ENCODE results near the gene EML6. TPM values are rescaled to one million over a fixed set of nuclear protein-coding genes. Genes with fewer than 3 reads are reported as not detected.

Gene EML6
- total RNA-seq, 1 donor from 2014 or later = 0.90 TPM

DNA sequence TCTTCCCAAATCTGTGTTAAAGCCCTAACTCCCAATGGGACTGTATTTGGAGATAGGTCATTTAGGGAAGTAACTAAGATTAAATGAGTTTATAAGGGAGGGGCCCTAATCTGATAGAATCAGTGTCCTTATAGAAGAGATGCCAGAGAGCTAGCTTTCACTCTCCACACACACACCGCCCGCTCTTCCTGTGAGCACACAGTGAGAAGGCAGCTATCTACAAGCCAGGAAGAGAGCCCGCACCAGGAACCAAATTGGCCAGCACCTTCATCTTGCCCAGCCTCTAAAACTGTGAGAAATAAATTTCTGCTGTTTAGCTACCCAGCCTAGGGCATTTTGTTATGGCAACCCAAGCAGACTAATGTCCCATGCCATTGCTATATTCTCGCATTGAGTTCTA is 201.6 kb downstream of the EML6 start:
- H3K9me3 Mint-ChIP-seq (ENCODE audit: unreplicated experiment) = no peaks in the 10 kb centered on the region
- no peak overlapping the region for H3K4me3 Mint-ChIP-seq (ENCODE audit: unreplicated experiment)
- TF ChIP-seq, protein P1, sequence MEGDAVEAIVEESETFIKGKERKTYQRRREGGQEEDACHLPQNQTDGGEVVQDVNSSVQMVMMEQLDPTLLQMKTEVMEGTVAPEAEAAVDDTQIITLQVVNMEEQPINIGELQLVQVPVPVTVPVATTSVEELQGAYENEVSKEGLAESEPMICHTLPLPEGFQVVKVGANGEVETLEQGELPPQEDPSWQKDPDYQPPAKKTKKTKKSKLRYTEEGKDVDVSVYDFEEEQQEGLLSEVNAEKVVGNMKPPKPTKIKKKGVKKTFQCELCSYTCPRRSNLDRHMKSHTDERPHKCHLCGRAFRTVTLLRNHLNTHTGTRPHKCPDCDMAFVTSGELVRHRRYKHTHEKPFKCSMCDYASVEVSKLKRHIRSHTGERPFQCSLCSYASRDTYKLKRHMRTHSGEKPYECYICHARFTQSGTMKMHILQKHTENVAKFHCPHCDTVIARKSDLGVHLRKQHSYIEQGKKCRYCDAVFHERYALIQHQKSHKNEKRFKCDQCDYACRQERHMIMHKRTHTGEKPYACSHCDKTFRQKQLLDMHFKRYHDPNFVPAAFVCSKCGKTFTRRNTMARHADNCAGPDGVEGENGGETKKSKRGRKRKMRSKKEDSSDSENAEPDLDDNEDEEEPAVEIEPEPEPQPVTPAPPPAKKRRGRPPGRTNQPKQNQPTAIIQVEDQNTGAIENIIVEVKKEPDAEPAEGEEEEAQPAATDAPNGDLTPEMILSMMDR (IDR thresholded peaks at IDR 0.05; ENCODE audit: unreplicated experiment) = no peak
- no peak overlapping the region for H3K27ac Mint-ChIP-seq (ENCODE audit: unreplicated experiment)
- no peak for DNase-seq (ENCODE audit: low spot score)
- peaks cover 3% of the 10 kb centered on the region for H3K36me3 Mint-ChIP-seq (ENCODE audit: low read depth, unreplicated experiment)
- no peaks in the 10 kb centered on the region for H3K27me3 Mint-ChIP-seq (ENCODE audit: unreplicated experiment)
- no peaks in the 10 kb centered on the region for H3K4me1 Mint-ChIP-seq (ENCODE audit: unreplicated experiment)

DNA sequence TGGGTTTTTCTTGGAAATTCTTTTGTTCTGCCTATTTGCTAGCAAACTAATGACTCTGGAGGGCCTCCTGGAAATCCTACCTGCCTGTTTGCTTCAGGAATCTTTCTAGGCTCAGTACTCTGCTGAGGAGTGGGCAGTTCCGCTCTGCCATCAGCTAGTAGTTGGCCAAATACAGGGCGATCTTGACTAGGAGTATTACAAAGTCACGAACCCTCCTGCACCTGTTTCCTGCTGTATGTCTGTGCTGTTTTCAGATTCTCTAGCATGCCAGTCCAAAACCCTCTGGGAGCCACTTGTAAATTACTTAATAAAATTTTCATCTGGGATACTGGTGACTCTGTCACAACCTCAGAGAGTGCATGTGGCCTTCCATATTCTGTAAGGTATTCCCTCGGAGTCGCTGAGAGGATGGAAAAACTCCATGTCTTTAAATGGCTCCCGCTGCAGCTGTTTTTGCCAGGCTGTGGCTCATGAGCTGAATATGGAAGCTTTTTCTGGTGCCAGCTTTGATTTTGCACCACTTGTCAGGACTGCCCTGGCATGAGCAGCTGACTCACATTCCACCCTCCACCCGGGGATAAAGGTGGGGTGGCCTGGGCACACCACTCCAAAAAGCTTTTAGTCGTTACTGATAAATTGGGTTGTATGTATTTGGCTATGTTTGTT is 203.8 kb downstream of the EML6 start:
- no peaks in the 10 kb centered on the region for H3K9me3 Mint-ChIP-seq (ENCODE audit: unreplicated experiment)
- H3K27ac Mint-ChIP-seq (ENCODE audit: unreplicated experiment) = no peak overlapping the region
- H3K4me3 Mint-ChIP-seq (ENCODE audit: unreplicated experiment) = no peak overlapping the region
- no peak for DNase-seq (ENCODE audit: low spot score)
- H3K27me3 Mint-ChIP-seq (ENCODE audit: unreplicated experiment) = peaks cover 2% of the 10 kb centered on the region
- TF ChIP-seq, protein P1 (IDR thresholded peaks at IDR 0.05; ENCODE audit: unreplicated experiment) = no peak
- no peaks in the 10 kb centered on the region for H3K36me3 Mint-ChIP-seq (ENCODE audit: low read depth, unreplicated experiment)
- no peaks in the 10 kb centered on the region for H3K4me1 Mint-ChIP-seq (ENCODE audit: unreplicated experiment)

DNA sequence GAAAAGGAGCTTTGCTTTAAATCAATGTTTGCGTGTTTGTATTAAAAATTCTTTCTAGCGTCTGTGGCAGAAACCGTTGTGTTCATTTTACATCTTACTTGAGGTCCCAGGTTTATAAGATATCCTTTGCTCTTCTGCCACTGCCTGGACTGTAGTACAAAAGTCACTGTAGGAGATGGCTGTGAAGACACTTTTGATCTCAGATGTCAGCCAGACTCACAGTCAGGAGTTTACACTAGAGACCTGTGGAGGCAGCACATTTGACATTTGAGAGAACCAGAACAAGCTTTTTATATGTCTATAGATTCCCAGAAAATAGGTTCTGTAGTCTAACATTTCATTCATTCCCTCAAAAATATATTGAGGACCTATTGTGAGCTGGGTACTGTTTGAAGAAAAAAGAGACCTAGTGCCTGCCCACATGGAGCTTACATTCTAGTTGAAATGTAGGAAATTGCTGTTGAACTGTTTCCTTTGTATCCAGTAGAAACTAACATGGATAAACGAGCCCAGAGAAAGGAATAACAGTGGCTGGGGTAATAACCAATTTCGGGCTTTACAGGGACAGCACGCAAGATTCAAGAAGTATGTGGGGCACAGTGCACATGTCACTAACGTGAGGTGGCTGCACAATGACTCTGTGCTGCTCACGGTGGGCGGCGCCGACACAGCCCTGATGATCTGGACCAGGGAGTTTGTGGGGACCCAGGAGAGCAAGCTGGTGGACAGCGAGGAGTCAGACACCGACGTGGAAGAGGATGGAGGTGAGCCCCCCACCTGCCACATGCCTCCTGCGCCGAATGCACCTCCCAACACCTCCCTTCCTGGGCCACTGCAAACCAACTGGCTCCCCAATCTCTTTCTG is 204.5 kb downstream of the EML6 start:
- no peak for DNase-seq (ENCODE audit: low spot score)
- Mint-ChIP-seq H3K9me3 (ENCODE audit: unreplicated experiment) (no peaks in the 10 kb centered on the region), H3K27ac (ENCODE audit: unreplicated experiment) (no peak overlapping the region), H3K4me3 (ENCODE audit: unreplicated experiment) (no peak overlapping the region), H3K27me3 (ENCODE audit: unreplicated experiment) (peaks cover 2% of the 10 kb centered on the region), H3K4me1 (ENCODE audit: unreplicated experiment) (no peaks in the 10 kb centered on the region), H3K36me3 (ENCODE audit: low read depth, unreplicated experiment) (no peaks in the 10 kb centered on the region)
- TF ChIP-seq, protein P1 (IDR thresholded peaks at IDR 0.05; ENCODE audit: unreplicated experiment) = no peak

DNA sequence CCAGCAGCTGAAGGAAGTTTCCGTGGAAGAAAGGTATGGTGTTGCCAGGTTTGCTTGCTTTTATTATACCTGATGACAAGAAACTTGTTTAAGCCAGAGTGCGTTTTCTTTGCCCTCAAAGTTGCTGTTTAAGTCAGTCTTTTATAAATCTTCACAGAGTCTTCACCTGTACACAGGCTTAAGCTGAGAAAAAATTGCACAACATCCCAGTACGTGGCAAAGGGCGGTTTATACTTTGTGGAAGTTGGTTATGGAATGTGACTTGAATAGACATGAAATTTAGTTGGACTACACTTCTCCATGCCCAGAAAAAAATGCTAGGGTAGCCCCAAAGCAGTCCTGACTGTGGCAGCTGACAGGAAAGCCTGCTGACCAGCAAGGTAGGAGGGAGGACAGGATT is 205.3 kb downstream of the EML6 start:
- H3K4me3 Mint-ChIP-seq (ENCODE audit: unreplicated experiment) = no peak overlapping the region
- H3K9me3 Mint-ChIP-seq (ENCODE audit: unreplicated experiment) = no peaks in the 10 kb centered on the region
- H3K36me3 Mint-ChIP-seq (ENCODE audit: low read depth, unreplicated experiment) = no peaks in the 10 kb centered on the region
- H3K4me1 Mint-ChIP-seq (ENCODE audit: unreplicated experiment) = no peaks in the 10 kb centered on the region
- no peak for DNase-seq (ENCODE audit: low spot score)
- H3K27me3 Mint-ChIP-seq (ENCODE audit: unreplicated experiment) = peaks cover 2% of the 10 kb centered on the region
- TF ChIP-seq, protein P1 (IDR thresholded peaks at IDR 0.05; ENCODE audit: unreplicated experiment) = no peak
- H3K27ac Mint-ChIP-seq (ENCODE audit: unreplicated experiment) = no peak overlapping the region

DNA sequence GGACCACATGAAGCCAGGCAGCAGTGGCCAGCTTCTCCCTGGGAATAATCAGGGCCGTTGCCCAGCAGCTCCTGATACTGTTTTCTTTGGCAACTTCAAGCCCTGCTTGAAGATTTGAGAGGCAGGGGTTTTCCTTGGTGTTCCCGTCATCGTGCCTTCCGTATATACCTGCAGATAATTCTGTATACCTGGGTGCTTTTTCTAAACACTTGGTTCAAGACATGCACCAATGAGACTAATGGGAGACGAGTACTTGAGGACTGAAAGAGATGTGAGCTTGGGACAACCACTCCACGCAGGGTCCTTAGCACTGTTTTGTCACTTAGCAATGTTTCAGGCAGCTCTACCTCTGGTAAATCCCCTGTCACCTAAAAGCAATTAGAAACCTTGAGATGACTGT is 208.0 kb downstream of the EML6 start:
- TF ChIP-seq, protein P1 (IDR thresholded peaks at IDR 0.05; ENCODE audit: unreplicated experiment) = no peak
- H3K36me3 Mint-ChIP-seq (ENCODE audit: low read depth, unreplicated experiment) = no peaks in the 10 kb centered on the region
- no peaks in the 10 kb centered on the region for H3K9me3 Mint-ChIP-seq (ENCODE audit: unreplicated experiment)
- no peaks in the 10 kb centered on the region for H3K4me1 Mint-ChIP-seq (ENCODE audit: unreplicated experiment)
- H3K27ac Mint-ChIP-seq (ENCODE audit: unreplicated experiment) = no peak overlapping the region
- H3K4me3 Mint-ChIP-seq (ENCODE audit: unreplicated experiment) = no peak overlapping the region
- peaks cover 2% of the 10 kb centered on the region for H3K27me3 Mint-ChIP-seq (ENCODE audit: unreplicated experiment)
- DNase-seq (ENCODE audit: low spot score) = no peak
